ENCODE measurements around the gene MAD1L1. TPM values are rescaled to one million over a fixed set of nuclear protein-coding genes. Genes with fewer than 3 reads are reported as not detected.

MAD1L1 gene
- total and polyA plus RNA-seq, 11 donors: 11.1 to 29.7 (median 20.9) TPM

DNA sequence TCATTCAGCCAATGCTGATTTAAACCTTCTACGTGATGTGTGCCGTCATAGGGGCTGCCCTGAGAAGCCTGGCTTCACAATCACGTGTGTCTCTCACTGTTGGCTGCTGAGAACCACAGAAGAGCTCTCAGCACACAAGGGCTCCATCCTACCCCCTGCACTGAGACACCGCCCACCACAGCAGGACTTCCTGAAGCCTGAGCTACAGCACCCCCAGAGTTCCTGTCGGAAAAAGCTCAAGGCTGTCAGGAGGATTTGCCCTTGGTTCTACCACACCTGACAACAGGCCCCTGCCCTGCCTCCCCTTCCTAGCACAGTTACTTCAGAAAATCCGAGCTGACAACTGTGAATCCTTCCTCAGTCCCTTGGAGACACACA lies 191.9 kb downstream of the MAD1L1 start:
- Histone ChIP-seq H3K27ac (no peak overlapping the region), H3K27me3 (no peaks in the 10 kb centered on the region), H3K4me1 (peaks cover 0 to 21% (median 11%) of the 10 kb centered on the region in 12 donors), H3K36me3 (no peaks in the 10 kb centered on the region), H3K4me3 (no peak overlapping the region), H3K9me3 (no peaks in the 10 kb centered on the region)
- ATAC-seq (no peak), DNase-seq (peak in 3 of 5 donors; percentile 6 to 18 (median 16))
- no peak for TF ChIP-seq POLR2A (IDR thresholded peaks at IDR 0.05)
- TF ChIP-seq, protein P1, sequence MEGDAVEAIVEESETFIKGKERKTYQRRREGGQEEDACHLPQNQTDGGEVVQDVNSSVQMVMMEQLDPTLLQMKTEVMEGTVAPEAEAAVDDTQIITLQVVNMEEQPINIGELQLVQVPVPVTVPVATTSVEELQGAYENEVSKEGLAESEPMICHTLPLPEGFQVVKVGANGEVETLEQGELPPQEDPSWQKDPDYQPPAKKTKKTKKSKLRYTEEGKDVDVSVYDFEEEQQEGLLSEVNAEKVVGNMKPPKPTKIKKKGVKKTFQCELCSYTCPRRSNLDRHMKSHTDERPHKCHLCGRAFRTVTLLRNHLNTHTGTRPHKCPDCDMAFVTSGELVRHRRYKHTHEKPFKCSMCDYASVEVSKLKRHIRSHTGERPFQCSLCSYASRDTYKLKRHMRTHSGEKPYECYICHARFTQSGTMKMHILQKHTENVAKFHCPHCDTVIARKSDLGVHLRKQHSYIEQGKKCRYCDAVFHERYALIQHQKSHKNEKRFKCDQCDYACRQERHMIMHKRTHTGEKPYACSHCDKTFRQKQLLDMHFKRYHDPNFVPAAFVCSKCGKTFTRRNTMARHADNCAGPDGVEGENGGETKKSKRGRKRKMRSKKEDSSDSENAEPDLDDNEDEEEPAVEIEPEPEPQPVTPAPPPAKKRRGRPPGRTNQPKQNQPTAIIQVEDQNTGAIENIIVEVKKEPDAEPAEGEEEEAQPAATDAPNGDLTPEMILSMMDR (IDR thresholded peaks at IDR 0.05): no peak
- intact Hi-C loops (cut with DNase I): no loop called here
- 73 to 84% (median 82%) methylated on average over 6 of the region's 6 CpGs for WGBS, 4 donors

DNA sequence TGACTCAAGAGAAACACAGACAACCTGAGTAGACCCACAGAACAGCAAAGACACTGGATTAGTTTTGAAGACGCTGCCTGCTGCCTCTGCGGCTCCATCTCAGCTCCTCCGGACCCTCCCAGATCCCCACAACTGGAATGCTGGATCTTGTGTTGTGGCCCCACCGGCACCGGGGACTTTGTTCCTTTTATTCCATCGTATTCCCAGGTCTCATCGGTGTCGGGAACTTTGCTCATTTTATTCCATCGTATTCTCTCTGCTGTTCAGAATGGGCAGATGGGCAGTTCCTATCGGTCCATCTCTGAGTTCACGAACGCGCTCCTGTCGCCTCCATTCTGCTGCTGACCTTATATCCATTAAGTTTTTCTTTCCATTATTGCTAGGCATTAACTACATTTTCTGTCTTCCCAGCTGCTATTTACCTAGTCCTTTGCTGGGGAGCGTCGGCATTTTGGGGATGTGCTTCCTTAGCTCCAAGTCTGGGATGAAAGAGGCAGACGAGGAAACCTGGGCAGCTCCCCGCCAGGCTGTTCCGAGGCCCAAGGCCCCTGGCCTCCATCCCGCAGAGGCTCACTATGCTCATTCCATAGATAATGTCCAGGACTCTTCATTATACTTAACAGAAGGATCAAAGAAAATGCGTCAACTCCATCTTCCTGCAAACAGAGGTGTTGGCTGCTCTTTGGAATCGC lies 192.4 kb downstream of the MAD1L1 start:
- Histone ChIP-seq H3K4me1 (peaks cover 0 to 21% (median 11%) of the 10 kb centered on the region in 12 donors), H3K9me3 (no peaks in the 10 kb centered on the region), H3K36me3 (no peaks in the 10 kb centered on the region), H3K27ac (no peak overlapping the region), H3K27me3 (no peaks in the 10 kb centered on the region), H3K4me3 (no peak overlapping the region)
- TF ChIP-seq POLR2A (IDR thresholded peaks at IDR 0.05): no peak
- TF ChIP-seq, protein P1 (IDR thresholded peaks at IDR 0.05): no peak
- intact Hi-C loops (cut with DNase I): no loop called here
- peak in 3 of 5 donors; percentile 6 to 17 (median 9) for DNase-seq
- ATAC-seq: no peak
- WGBS, 4 donors: 96 to 98% (median 97%) methylated on average over 22 of the region's 22 CpGs

DNA sequence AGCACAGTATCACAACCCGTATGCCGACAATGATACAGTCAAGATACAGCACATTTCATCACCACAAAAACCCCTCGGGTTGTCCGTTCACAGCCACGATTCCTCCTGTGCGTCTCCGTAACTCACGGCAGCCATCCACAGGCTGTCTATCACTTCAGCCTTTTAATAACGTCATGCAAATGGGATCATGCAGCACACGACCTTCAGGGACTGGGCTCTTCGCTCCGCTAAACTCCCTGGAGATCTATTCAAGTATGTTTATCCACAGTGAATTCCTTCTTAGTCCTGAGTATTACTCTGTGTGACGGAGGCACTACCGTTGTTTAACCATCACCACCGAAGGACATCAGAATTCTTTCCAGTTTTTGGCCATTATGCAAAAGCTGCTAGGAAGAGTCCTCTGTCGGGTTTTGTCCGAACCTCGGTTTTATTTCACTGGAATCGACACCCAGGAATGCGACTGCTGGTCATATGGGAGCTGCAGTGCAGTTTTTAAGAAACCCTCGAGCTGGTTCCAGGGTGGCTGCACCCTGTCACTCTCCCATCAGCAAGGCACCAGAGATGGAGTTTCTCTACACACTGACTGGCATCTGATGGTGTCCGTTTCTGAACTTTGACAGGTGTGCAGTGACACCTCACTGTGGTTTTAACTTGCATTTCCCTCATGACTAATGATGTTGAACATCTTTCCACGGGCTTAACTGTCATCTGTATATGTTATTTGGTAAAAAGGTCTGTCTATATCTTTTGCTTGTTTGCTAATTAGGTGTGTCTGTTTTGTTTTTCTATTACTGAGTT lies 193.6 kb downstream of the MAD1L1 start:
- peaks cover 0 to 21% (median 11%) of the 10 kb centered on the region in 12 donors for H3K4me1 ChIP-seq
- TF ChIP-seq POLR2A (IDR thresholded peaks at IDR 0.05): no peak
- TF ChIP-seq, protein P1 (IDR thresholded peaks at IDR 0.05): no peak
- H3K27ac ChIP-seq: no peak overlapping the region
- 71 to 76% (median 73%) methylated on average over 23 of the region's 23 CpGs for WGBS, 4 donors
- peak in 1 of 5 donors; percentile 17 for DNase-seq
- H3K4me3 ChIP-seq: no peak overlapping the region
- no peaks in the 10 kb centered on the region for H3K27me3 ChIP-seq
- peak in 1 of 4 donors; percentile 17 for ATAC-seq
- H3K9me3 ChIP-seq: no peaks in the 10 kb centered on the region
- no peaks in the 10 kb centered on the region for H3K36me3 ChIP-seq
- intact Hi-C loops (cut with DNase I): no loop called here
